Measurements from ENCODE around the gene WSCD2.

The WSCD2 gene

DNA sequence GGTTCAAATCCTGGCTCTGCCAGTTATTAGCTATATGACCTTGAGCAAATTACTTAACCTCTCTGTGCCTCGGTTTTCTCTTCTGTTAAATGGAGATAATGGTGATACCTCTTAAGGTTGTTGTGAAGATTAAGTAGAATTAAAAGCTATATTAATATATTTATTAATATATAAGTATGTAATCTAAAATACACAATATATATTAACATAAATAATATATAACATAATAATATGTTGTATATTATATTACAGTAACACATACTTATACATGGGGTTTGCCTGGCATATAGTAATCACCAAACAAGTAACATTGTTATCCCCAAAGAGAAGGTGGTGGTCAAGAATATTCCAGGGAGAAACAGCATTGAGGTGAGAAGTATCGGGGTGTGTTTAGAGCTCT, 118.0 kb downstream of the WSCD2 start:
- H3K9ac ChIP-seq (ENCODE audit: low read length) = no peak overlapping the region
- H2BK15ac ChIP-seq (replicated peaks; ENCODE audit: low read depth) = no peak overlapping the region
- no peaks in the 10 kb centered on the region for H3K27me3 ChIP-seq (ENCODE audit: insufficient read depth, low read length, poor library complexity)
- H3K79me2 ChIP-seq (ENCODE audit: control insufficient read depth, insufficient read depth, low read length) = no peaks in the 10 kb centered on the region
- WGBS (ENCODE audit: extremely low coverage, insufficient coverage, low lambda C conversion rate) = no CpG with 5 or more reads among the region's 2 CpGs
- H3K27ac ChIP-seq (ENCODE audit: low read depth, low read length) = no peak overlapping the region
- H4K5ac ChIP-seq (ENCODE audit: low read length) = no peak overlapping the region
- no peak overlapping the region for H2BK120ac ChIP-seq (ENCODE audit: low read depth, low read length)
- no peak overlapping the region for H3K4me3 ChIP-seq (ENCODE audit: low read length)
- H3K4me2 ChIP-seq (ENCODE audit: low read length) = no peak overlapping the region
- H3K36me3 ChIP-seq (ENCODE audit: control insufficient read depth, insufficient read depth, low read length) = no peaks in the 10 kb centered on the region
- no peak for DNase-seq
- no peak overlapping the region for H3K56ac ChIP-seq (ENCODE audit: low read length)
- no peak overlapping the region for H3K4ac ChIP-seq (ENCODE audit: low read depth, low read length)
- H4K8ac ChIP-seq (ENCODE audit: low read depth, low read length) = no peak overlapping the region
- no peak overlapping the region for H3K18ac ChIP-seq (ENCODE audit: low read length)
- H2AK5ac ChIP-seq (ENCODE audit: low read length) = no peak overlapping the region
- H3K4me1 ChIP-seq (ENCODE audit: control insufficient read depth, low read depth, low read length) = no peaks in the 10 kb centered on the region
- H2BK5ac ChIP-seq (ENCODE audit: low read length) = no peak overlapping the region
- no peaks in the 10 kb centered on the region for H3K79me1 ChIP-seq (ENCODE audit: low read length)
- H3K23ac ChIP-seq (ENCODE audit: low read length) = no peak overlapping the region

- Histone ChIP-seq H3K4me1 (ENCODE audit: control insufficient read depth, low read depth, low read length) (peaks cover 5% of the 10 kb centered on the region), H2BK120ac (ENCODE audit: low read depth, low read length) (no peak overlapping the region), H3K79me2 (ENCODE audit: control insufficient read depth, insufficient read depth, low read length) (no peaks in the 10 kb centered on the region), H2BK15ac (replicated peaks; ENCODE audit: low read depth) (no peak overlapping the region), H3K27me3 (ENCODE audit: insufficient read depth, low read length, poor library complexity) (no peaks in the 10 kb centered on the region), H3K23ac (ENCODE audit: low read length) (no peak overlapping the region), H4K5ac (ENCODE audit: low read length) (no peak overlapping the region), H3K56ac (ENCODE audit: low read length) (no peak overlapping the region), H3K18ac (ENCODE audit: low read length) (no peak overlapping the region), H3K36me3 (ENCODE audit: control insufficient read depth, insufficient read depth, low read length) (no peaks in the 10 kb centered on the region), H3K4ac (ENCODE audit: low read depth, low read length) (no peak overlapping the region), H4K8ac (ENCODE audit: low read depth, low read length) (no peak overlapping the region), H3K27ac (ENCODE audit: low read depth, low read length) (no peak overlapping the region), H2BK5ac (ENCODE audit: low read length) (no peak overlapping the region), H3K4me2 (ENCODE audit: low read length) (no peak overlapping the region), H2AK5ac (ENCODE audit: low read length) (no peak overlapping the region), H3K9ac (ENCODE audit: low read length) (no peak overlapping the region), H3K4me3 (ENCODE audit: low read length) (no peak overlapping the region), H3K79me1 (ENCODE audit: low read length) (no peaks in the 10 kb centered on the region)
- WGBS (ENCODE audit: extremely low coverage, insufficient coverage, low lambda C conversion rate) = no CpG with 5 or more reads among the region's 13 CpGs
- DNase-seq = no peak
Observed at GRCh38 chr12:108248011-108248410, 118.9 kb downstream of the WSCD2 start.

- no peak overlapping the region for H3K4me2 ChIP-seq (ENCODE audit: low read length)
- H2BK5ac ChIP-seq (ENCODE audit: low read length) = peak overlapping the region; percentile 36
- H3K18ac ChIP-seq (ENCODE audit: low read length) = no peak overlapping the region
- H3K36me3 ChIP-seq (ENCODE audit: control insufficient read depth, insufficient read depth, low read length) = no peaks in the 10 kb centered on the region
- H2AK5ac ChIP-seq (ENCODE audit: low read length) = no peak overlapping the region
- no CpG with 5 or more reads among the region's 7 CpGs for WGBS (ENCODE audit: extremely low coverage, insufficient coverage, low lambda C conversion rate)
- H3K27me3 ChIP-seq (ENCODE audit: insufficient read depth, low read length, poor library complexity) = no peaks in the 10 kb centered on the region
- H3K9ac ChIP-seq (ENCODE audit: low read length) = no peak overlapping the region
- no peak overlapping the region for H4K8ac ChIP-seq (ENCODE audit: low read depth, low read length)
- no peak for DNase-seq
- no peak overlapping the region for H3K4ac ChIP-seq (ENCODE audit: low read depth, low read length)
- H3K79me1 ChIP-seq (ENCODE audit: low read length) = no peaks in the 10 kb centered on the region
- peak overlapping the region; percentile 19 for H3K56ac ChIP-seq (ENCODE audit: low read length)
- peak overlapping the region; percentile 52 for H4K5ac ChIP-seq (ENCODE audit: low read length)
- no peak overlapping the region for H3K4me3 ChIP-seq (ENCODE audit: low read length)
- H3K23ac ChIP-seq (ENCODE audit: low read length) = no peak overlapping the region
- no peaks in the 10 kb centered on the region for H3K79me2 ChIP-seq (ENCODE audit: control insufficient read depth, insufficient read depth, low read length)
- H3K27ac ChIP-seq (ENCODE audit: low read depth, low read length) = no peak overlapping the region
- no peak overlapping the region for H2BK120ac ChIP-seq (ENCODE audit: low read depth, low read length)
- no peak overlapping the region for H2BK15ac ChIP-seq (replicated peaks; ENCODE audit: low read depth)
- peaks cover 7% of the 10 kb centered on the region for H3K4me1 ChIP-seq (ENCODE audit: control insufficient read depth, low read depth, low read length)
Observed at GRCh38 chr12:108252523-108252922, 123.4 kb downstream of the WSCD2 start.

- Histone ChIP-seq H2BK15ac (replicated peaks; ENCODE audit: low read depth) (no peak overlapping the region), H3K4me3 (ENCODE audit: low read length) (no peak overlapping the region), H3K9ac (ENCODE audit: low read length) (no peak overlapping the region), H2BK5ac (ENCODE audit: low read length) (no peak overlapping the region), H4K8ac (ENCODE audit: low read depth, low read length) (no peak overlapping the region), H3K18ac (ENCODE audit: low read length) (peak overlapping the region; percentile 15), H3K79me1 (ENCODE audit: low read length) (no peaks in the 10 kb centered on the region), H2AK5ac (ENCODE audit: low read length) (no peak overlapping the region), H3K23ac (ENCODE audit: low read length) (no peak overlapping the region), H3K36me3 (ENCODE audit: control insufficient read depth, insufficient read depth, low read length) (no peaks in the 10 kb centered on the region), H4K5ac (ENCODE audit: low read length) (no peak overlapping the region), H3K27ac (ENCODE audit: low read depth, low read length) (no peak overlapping the region), H2BK120ac (ENCODE audit: low read depth, low read length) (no peak overlapping the region), H3K56ac (ENCODE audit: low read length) (no peak overlapping the region), H3K27me3 (ENCODE audit: insufficient read depth, low read length, poor library complexity) (no peaks in the 10 kb centered on the region), H3K79me2 (ENCODE audit: control insufficient read depth, insufficient read depth, low read length) (no peaks in the 10 kb centered on the region), H3K4ac (ENCODE audit: low read depth, low read length) (no peak overlapping the region), H3K4me1 (ENCODE audit: control insufficient read depth, low read depth, low read length) (peaks cover 7% of the 10 kb centered on the region), H3K4me2 (ENCODE audit: low read length) (no peak overlapping the region)
- DNase-seq = peak; percentile 89
- no CpG with 5 or more reads among the region's 4 CpGs for WGBS (ENCODE audit: extremely low coverage, insufficient coverage, low lambda C conversion rate)
Observed at GRCh38 chr12:108253540-108253939, 124.5 kb downstream of the WSCD2 start.

DNA sequence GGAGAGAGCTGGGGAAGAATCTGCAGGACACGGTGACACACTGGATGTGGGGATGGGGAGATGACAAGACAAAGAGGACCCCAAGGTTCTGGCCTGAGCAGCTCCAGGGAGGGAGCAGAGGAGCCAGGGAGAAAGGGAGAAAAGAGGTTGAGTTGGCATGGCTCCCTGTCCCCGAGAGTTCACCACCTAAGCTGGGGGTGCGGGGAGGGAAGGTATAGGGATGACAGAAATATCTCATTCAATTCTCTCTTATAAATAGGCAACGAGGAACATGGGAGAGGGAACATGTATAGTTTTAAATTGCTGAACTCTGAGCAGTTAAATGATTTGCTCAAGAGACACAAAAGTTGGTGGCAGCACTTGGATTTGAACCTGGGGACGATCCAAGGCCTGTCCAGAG, 124.9 kb downstream of the WSCD2 start:
- H4K8ac ChIP-seq (ENCODE audit: low read depth, low read length) = no peak overlapping the region
- peaks cover 7% of the 10 kb centered on the region for H3K4me1 ChIP-seq (ENCODE audit: control insufficient read depth, low read depth, low read length)
- no peak overlapping the region for H3K4ac ChIP-seq (ENCODE audit: low read depth, low read length)
- H4K5ac ChIP-seq (ENCODE audit: low read length) = no peak overlapping the region
- no peaks in the 10 kb centered on the region for H3K79me1 ChIP-seq (ENCODE audit: low read length)
- no peaks in the 10 kb centered on the region for H3K27me3 ChIP-seq (ENCODE audit: insufficient read depth, low read length, poor library complexity)
- no peak overlapping the region for H3K23ac ChIP-seq (ENCODE audit: low read length)
- no peak overlapping the region for H2BK5ac ChIP-seq (ENCODE audit: low read length)
- no peak overlapping the region for H2BK120ac ChIP-seq (ENCODE audit: low read depth, low read length)
- no peak overlapping the region for H3K4me3 ChIP-seq (ENCODE audit: low read length)
- no peak overlapping the region for H3K9ac ChIP-seq (ENCODE audit: low read length)
- H3K4me2 ChIP-seq (ENCODE audit: low read length) = no peak overlapping the region
- H2AK5ac ChIP-seq (ENCODE audit: low read length) = no peak overlapping the region
- no peaks in the 10 kb centered on the region for H3K79me2 ChIP-seq (ENCODE audit: control insufficient read depth, insufficient read depth, low read length)
- no peak overlapping the region for H3K56ac ChIP-seq (ENCODE audit: low read length)
- DNase-seq = no peak
- H3K18ac ChIP-seq (ENCODE audit: low read length) = peak overlapping the region; percentile 15
- H3K27ac ChIP-seq (ENCODE audit: low read depth, low read length) = no peak overlapping the region
- H2BK15ac ChIP-seq (replicated peaks; ENCODE audit: low read depth) = no peak overlapping the region
- WGBS (ENCODE audit: extremely low coverage, insufficient coverage, low lambda C conversion rate) = no CpG with 5 or more reads among the region's 5 CpGs
- H3K36me3 ChIP-seq (ENCODE audit: control insufficient read depth, insufficient read depth, low read length) = no peaks in the 10 kb centered on the region

DNA sequence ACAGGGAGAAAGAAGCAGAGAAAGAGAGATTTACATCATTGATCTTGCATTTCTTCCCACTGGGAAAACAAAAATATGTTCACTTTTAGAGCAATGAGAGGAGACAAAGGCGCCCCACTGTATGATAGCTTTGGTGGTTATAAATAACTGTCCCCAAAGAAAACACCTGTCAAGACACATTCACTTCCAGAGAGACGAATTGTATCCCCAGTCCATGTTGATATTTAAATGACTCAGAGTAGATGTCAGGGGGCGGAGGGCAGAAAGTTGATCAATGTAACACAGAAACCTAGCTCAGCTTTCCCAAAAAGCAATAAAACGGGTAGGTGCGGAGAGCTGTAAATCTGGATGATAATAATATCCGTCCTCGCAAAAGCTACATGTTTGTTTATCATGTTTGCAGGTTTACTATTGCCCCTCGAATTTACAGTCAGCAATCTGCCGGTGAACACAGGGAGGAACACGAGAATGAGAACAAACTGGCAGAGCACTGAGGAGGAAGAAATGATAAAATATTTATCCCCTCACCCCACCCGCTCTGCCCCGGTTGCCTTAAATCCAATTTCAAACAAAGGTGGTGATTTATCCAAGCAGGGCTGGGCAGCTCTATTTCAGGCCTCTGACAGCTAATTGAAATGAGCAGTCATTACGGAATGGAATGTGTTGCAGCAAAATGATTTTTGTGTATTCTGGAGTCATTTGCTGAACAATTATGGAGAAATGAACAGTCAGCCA, 125.6 kb downstream of the WSCD2 start:
- H3K18ac ChIP-seq (ENCODE audit: low read length) = peak overlapping the region; percentile 43
- H3K9ac ChIP-seq (ENCODE audit: low read length) = no peak overlapping the region
- H2BK120ac ChIP-seq (ENCODE audit: low read depth, low read length) = no peak overlapping the region
- H3K36me3 ChIP-seq (ENCODE audit: control insufficient read depth, insufficient read depth, low read length) = no peaks in the 10 kb centered on the region
- H4K5ac ChIP-seq (ENCODE audit: low read length) = no peak overlapping the region
- H2AK5ac ChIP-seq (ENCODE audit: low read length) = no peak overlapping the region
- peaks cover 7% of the 10 kb centered on the region for H3K4me1 ChIP-seq (ENCODE audit: control insufficient read depth, low read depth, low read length)
- no peak overlapping the region for H3K4ac ChIP-seq (ENCODE audit: low read depth, low read length)
- H3K4me2 ChIP-seq (ENCODE audit: low read length) = no peak overlapping the region
- H3K23ac ChIP-seq (ENCODE audit: low read length) = no peak overlapping the region
- no peak overlapping the region for H2BK15ac ChIP-seq (replicated peaks; ENCODE audit: low read depth)
- H3K27ac ChIP-seq (ENCODE audit: low read depth, low read length) = no peak overlapping the region
- no CpG with 5 or more reads among the region's 13 CpGs for WGBS (ENCODE audit: extremely low coverage, insufficient coverage, low lambda C conversion rate)
- no peak for DNase-seq
- H3K56ac ChIP-seq (ENCODE audit: low read length) = no peak overlapping the region
- H3K27me3 ChIP-seq (ENCODE audit: insufficient read depth, low read length, poor library complexity) = no peaks in the 10 kb centered on the region
- H4K8ac ChIP-seq (ENCODE audit: low read depth, low read length) = no peak overlapping the region
- no peaks in the 10 kb centered on the region for H3K79me1 ChIP-seq (ENCODE audit: low read length)
- no peak overlapping the region for H3K4me3 ChIP-seq (ENCODE audit: low read length)
- H3K79me2 ChIP-seq (ENCODE audit: control insufficient read depth, insufficient read depth, low read length) = no peaks in the 10 kb centered on the region
- H2BK5ac ChIP-seq (ENCODE audit: low read length) = no peak overlapping the region

Data from mesendoderm (in vitro differentiated cells).